ENCODE measurements around the gene CORIN. TPM values are rescaled to one million over a fixed set of nuclear protein-coding genes. Genes with fewer than 3 reads are reported as not detected.

CORIN gene
- total and polyA plus RNA-seq, 2 of the 4 experiments (the other 2 are of a cell fraction) = 20.3 to 24.7 TPM

DNA sequence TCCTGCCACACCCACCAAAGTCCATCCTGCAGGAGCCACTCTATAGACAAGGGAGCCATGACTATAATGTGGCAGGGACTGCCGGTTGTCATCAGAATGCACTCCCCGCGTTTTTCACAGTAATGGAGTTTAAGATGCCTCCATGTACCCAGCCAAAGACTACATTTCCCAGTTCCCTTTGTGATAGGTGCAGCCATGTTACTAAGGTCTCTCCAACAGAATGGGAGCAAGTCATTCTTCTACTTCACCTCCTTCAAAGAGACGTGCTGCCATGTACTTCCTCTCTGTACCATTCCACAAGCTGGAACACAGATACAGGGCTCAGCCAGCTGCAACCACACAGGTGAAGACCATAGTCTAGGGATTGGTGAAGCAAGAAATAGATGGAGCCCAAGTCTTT is 126.7 kb downstream of the CORIN start:
- intact Hi-C loops (cut with micrococcal nuclease) = no loop called here

More for the DNA sequence above, 126.7 kb downstream of the CORIN start:
- dilution Hi-C loops (cut with HindIII; ENCODE audit: low sequenced_read_pairs, unreplicated experiment) (no loop called here), in situ Hi-C loops (cut with MboI; ENCODE audit: low sequenced_read_pairs) (no loop called here)
- Histone ChIP-seq H2AK5ac (ENCODE audit: low read depth, low read length) (no peak overlapping the region), H3K56ac (ENCODE audit: extremely low read depth, insufficient read depth, low read length) (no peak overlapping the region), H3K27ac (ENCODE audit: insufficient read depth, low read length) (no peak overlapping the region), H2BK5ac (ENCODE audit: low read depth, low read length, poor library complexity, severe bottlenecking) (no peak overlapping the region), H2BK20ac (ENCODE audit: low read depth, low read length) (no peak overlapping the region), H3K9ac (ENCODE audit: low read depth, low read length) (no peak overlapping the region), H3K4me1 (ENCODE audit: control insufficient read depth, insufficient read depth, low read length) (no peaks in the 10 kb centered on the region), H3K36me3 (ENCODE audit: control insufficient read depth, insufficient read depth, low read length) (no peaks in the 10 kb centered on the region), H4K20me1 (ENCODE audit: insufficient read depth, low read length) (no peaks in the 10 kb centered on the region), H3K23ac (ENCODE audit: low read depth, low read length) (no peak overlapping the region), H3K27me3 (ENCODE audit: control insufficient read depth, insufficient read depth, low read length) (peaks cover 10% of the 10 kb centered on the region), H2BK120ac (ENCODE audit: low read depth, low read length) (no peak overlapping the region), H3K9me3 (ENCODE audit: control insufficient read depth, insufficient read depth, low read length) (no peaks in the 10 kb centered on the region), H3K79me1 (ENCODE audit: low read depth in 1 of 2, low read length in 2 of 2) (no peaks in the 10 kb centered on the region), H2AK9ac (replicated peaks; ENCODE audit: low read depth, low read length, poor library complexity) (no peak overlapping the region), H3K4ac (ENCODE audit: low read depth, low read length) (no peak overlapping the region), H2BK15ac (ENCODE audit: low read depth, low read length) (no peak overlapping the region), H4K8ac (ENCODE audit: low read depth in 2 of 2, low read length in 2 of 2) (no peak overlapping the region), H4K91ac (ENCODE audit: insufficient read depth, low read depth, low read length) (no peak overlapping the region), H3K9me1 (ENCODE audit: insufficient read depth, low read length) (no peaks in the 10 kb centered on the region), H2AFZ (replicated peaks; ENCODE audit: low read length, poor library complexity) (no peak overlapping the region), H3K4me2 (ENCODE audit: low read depth, low read length) (no peak overlapping the region), H4K5ac (ENCODE audit: low read depth, low read length) (no peak overlapping the region), H3K18ac (ENCODE audit: low read depth, low read length) (no peak overlapping the region), H3K14ac (replicated peaks; ENCODE audit: low read depth, low read length) (no peak overlapping the region), H3K4me3 (ENCODE audit: insufficient read depth, low read depth, low read length) (no peak overlapping the region)
- TF ChIP-seq MXI1 (IDR thresholded peaks at IDR 0.05; ENCODE audit: borderline replicate concordance, low read depth, low read length) (no peak), RCOR1 (IDR thresholded peaks at IDR 0.05; ENCODE audit: insufficient replicate concordance, low read length) (no peak), MAZ (IDR thresholded peaks at IDR 0.05; ENCODE audit: borderline replicate concordance, low read depth, low read length) (no peak), NFE2L2 (IDR thresholded peaks at IDR 0.05; ENCODE audit: low read depth, low read length) (no peak), RAD21 (IDR thresholded peaks at IDR 0.05; ENCODE audit: low read length) (no peak), MAFK (IDR thresholded peaks at IDR 0.05; ENCODE audit: low read depth, low read length) (no peak), BHLHE40 (IDR thresholded peaks at IDR 0.05; ENCODE audit: low read depth, low read length) (no peak), CHD1 (IDR thresholded peaks at IDR 0.05; ENCODE audit: low read depth, low read length) (no peak), SMC3 (IDR thresholded peaks at IDR 0.05; ENCODE audit: low read depth, low read length) (no peak), POLR2A (IDR thresholded peaks at IDR 0.05; ENCODE audit: low read depth, low read length) (no peak), FOS (IDR thresholded peaks at IDR 0.05; ENCODE audit: low read depth, low read length) (no peak), RFX5 (IDR thresholded peaks at IDR 0.05; ENCODE audit: low read depth, low read length) (no peak), CEBPB (IDR thresholded peaks at IDR 0.05; ENCODE audit: low read depth, low read length) (no peak)
- TF ChIP-seq, protein P1, sequence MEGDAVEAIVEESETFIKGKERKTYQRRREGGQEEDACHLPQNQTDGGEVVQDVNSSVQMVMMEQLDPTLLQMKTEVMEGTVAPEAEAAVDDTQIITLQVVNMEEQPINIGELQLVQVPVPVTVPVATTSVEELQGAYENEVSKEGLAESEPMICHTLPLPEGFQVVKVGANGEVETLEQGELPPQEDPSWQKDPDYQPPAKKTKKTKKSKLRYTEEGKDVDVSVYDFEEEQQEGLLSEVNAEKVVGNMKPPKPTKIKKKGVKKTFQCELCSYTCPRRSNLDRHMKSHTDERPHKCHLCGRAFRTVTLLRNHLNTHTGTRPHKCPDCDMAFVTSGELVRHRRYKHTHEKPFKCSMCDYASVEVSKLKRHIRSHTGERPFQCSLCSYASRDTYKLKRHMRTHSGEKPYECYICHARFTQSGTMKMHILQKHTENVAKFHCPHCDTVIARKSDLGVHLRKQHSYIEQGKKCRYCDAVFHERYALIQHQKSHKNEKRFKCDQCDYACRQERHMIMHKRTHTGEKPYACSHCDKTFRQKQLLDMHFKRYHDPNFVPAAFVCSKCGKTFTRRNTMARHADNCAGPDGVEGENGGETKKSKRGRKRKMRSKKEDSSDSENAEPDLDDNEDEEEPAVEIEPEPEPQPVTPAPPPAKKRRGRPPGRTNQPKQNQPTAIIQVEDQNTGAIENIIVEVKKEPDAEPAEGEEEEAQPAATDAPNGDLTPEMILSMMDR (conservative IDR thresholded peaks at IDR 0.05; ENCODE audit: low read depth, low read length) = no peak
- TF ChIP-seq, protein P2, sequence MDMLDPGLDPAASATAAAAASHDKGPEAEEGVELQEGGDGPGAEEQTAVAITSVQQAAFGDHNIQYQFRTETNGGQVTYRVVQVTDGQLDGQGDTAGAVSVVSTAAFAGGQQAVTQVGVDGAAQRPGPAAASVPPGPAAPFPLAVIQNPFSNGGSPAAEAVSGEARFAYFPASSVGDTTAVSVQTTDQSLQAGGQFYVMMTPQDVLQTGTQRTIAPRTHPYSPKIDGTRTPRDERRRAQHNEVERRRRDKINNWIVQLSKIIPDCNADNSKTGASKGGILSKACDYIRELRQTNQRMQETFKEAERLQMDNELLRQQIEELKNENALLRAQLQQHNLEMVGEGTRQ (IDR thresholded peaks at IDR 0.05; ENCODE audit: low read depth, low read length) = no peak
- TF ChIP-seq, protein P3, sequence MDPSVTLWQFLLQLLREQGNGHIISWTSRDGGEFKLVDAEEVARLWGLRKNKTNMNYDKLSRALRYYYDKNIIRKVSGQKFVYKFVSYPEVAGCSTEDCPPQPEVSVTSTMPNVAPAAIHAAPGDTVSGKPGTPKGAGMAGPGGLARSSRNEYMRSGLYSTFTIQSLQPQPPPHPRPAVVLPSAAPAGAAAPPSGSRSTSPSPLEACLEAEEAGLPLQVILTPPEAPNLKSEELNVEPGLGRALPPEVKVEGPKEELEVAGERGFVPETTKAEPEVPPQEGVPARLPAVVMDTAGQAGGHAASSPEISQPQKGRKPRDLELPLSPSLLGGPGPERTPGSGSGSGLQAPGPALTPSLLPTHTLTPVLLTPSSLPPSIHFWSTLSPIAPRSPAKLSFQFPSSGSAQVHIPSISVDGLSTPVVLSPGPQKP (IDR thresholded peaks at IDR 0.05; ENCODE audit: borderline replicate concordance, low read depth, low read length) = no peak
- POLR2A ChIA-PET (ENCODE audit: unreplicated experiment) = no interaction called here
- WGBS, 2 experiments (ENCODE audit: extremely low coverage in 2 of 2, insufficient read length in 1 of 2) = 100% methylated on average over 1 of the region's 4 CpGs; no CpG with 5 or more reads in 1 of the 2 experiments
- DNase-seq = no peak
- CTCF ChIA-PET = interaction anchor here (0.6 kb wide), 1 partner anchor 79 kb away, joined by 4 read pairs; no protein-coding TSS in a partner anchor
- no peak for ATAC-seq (ENCODE audit: low read depth)
- no TSS peak for BruUV-seq (replicated peaks)
